Measurements from ENCODE around the gene LAMB4. TPM values are rescaled to one million over a fixed set of nuclear protein-coding genes. Genes with fewer than 3 reads are reported as not detected.

Gene LAMB4, protein sequence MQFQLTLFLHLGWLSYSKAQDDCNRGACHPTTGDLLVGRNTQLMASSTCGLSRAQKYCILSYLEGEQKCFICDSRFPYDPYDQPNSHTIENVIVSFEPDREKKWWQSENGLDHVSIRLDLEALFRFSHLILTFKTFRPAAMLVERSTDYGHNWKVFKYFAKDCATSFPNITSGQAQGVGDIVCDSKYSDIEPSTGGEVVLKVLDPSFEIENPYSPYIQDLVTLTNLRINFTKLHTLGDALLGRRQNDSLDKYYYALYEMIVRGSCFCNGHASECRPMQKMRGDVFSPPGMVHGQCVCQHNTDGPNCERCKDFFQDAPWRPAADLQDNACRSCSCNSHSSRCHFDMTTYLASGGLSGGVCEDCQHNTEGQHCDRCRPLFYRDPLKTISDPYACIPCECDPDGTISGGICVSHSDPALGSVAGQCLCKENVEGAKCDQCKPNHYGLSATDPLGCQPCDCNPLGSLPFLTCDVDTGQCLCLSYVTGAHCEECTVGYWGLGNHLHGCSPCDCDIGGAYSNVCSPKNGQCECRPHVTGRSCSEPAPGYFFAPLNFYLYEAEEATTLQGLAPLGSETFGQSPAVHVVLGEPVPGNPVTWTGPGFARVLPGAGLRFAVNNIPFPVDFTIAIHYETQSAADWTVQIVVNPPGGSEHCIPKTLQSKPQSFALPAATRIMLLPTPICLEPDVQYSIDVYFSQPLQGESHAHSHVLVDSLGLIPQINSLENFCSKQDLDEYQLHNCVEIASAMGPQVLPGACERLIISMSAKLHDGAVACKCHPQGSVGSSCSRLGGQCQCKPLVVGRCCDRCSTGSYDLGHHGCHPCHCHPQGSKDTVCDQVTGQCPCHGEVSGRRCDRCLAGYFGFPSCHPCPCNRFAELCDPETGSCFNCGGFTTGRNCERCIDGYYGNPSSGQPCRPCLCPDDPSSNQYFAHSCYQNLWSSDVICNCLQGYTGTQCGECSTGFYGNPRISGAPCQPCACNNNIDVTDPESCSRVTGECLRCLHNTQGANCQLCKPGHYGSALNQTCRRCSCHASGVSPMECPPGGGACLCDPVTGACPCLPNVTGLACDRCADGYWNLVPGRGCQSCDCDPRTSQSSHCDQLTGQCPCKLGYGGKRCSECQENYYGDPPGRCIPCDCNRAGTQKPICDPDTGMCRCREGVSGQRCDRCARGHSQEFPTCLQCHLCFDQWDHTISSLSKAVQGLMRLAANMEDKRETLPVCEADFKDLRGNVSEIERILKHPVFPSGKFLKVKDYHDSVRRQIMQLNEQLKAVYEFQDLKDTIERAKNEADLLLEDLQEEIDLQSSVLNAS (N-terminal part only)
- 0.16 and 0.20 TPM in 2 replicates for polyA plus RNA-seq (2011; rRNA removed)
- polyA minus RNA-seq (2011; rRNA and poly(A)+ RNA removed): not detected in 2 replicates

- no peak for TF ChIP-seq CTCF (IDR thresholded peaks at IDR 0.05; ENCODE audit: insufficient read depth, low read depth, low read length)
- H3K27me3 ChIP-seq (ENCODE audit: control insufficient read depth, insufficient read depth, low read length): no peaks in the 10 kb centered on the region
- CTCF ChIA-PET: interaction anchor here (0.7 to 3.8 kb wide), 4 partner anchors 9 to 112 kb away, joined by 3 to 17 read pairs (median 8); no protein-coding TSS in a partner anchor
- POLR2A ChIA-PET: no interaction called here
- no peaks in the 10 kb centered on the region for H3K36me3 ChIP-seq (ENCODE audit: control insufficient read depth, insufficient read depth, low read length)
- H3K4me3 ChIP-seq (ENCODE audit: low read depth, low read length): no peak within 1 kb of the TSS
- no peak for DNase-seq (ENCODE audit: low read depth)
Measured at GRCh38 chr7:108130261-108130660, at the start of gene LAMB4. TSS of gene LAMB4 (minus strand) at chr7:108130361. CDS start at chr7:108123164, 7,197 bp downstream.

DNA sequence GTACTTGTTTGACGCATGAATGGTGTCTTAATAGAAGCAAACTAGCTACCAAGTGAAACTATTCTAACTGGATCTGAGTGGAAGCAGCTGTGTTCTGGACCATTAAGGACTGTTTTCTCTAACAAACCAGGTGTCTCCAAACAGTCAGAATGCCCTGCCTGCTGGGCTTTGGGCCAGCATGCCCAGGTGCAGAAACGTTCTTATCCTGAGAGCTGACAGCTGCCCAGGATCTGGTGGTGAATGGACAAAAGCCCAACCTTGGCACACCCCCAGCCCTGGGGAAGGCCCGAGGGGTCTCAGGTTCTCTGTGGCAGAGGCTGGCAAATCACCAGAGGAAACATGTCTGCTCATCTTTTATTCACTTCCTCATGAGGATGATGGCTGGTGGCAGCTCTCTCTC lies 48.2 kb upstream of the LAMB4 start:
- TF ChIP-seq CTCF (IDR thresholded peaks at IDR 0.05; ENCODE audit: insufficient read depth, low read depth, low read length): no peak
- no peak overlapping the region for H3K4me3 ChIP-seq (ENCODE audit: low read depth, low read length)
- H3K36me3 ChIP-seq (ENCODE audit: control insufficient read depth, insufficient read depth, low read length): no peaks in the 10 kb centered on the region
- DNase-seq (ENCODE audit: low read depth): no peak
- CTCF ChIA-PET: interaction anchor here (0.9 to 2.1 kb wide), 3 partner anchors 290 to 346 kb away, joined by 3 to 10 read pairs (median 3); no protein-coding TSS in a partner anchor
- H3K27me3 ChIP-seq (ENCODE audit: control insufficient read depth, insufficient read depth, low read length): peaks cover 4% of the 10 kb centered on the region; the same call in 1 of the 2 replicates
- POLR2A ChIA-PET: no interaction called here

GRCh38 chr7:108171164-108171563 lies 41.0 kb upstream of the LAMB4 start:
- no peak for TF ChIP-seq CTCF (IDR thresholded peaks at IDR 0.05; ENCODE audit: insufficient read depth, low read depth, low read length)
- no peak for DNase-seq (ENCODE audit: low read depth)
- Histone ChIP-seq H3K27me3 (ENCODE audit: control insufficient read depth, insufficient read depth, low read length) (peaks cover 2% of the 10 kb centered on the region; the same call in 1 of the 2 replicates), H3K4me3 (ENCODE audit: low read depth, low read length) (no peak overlapping the region), H3K36me3 (ENCODE audit: control insufficient read depth, insufficient read depth, low read length) (no peaks in the 10 kb centered on the region)
- ChIA-PET CTCF (interaction anchor here (1.2 kb wide), 1 partner anchor 326 kb away, joined by 6 read pairs; no protein-coding TSS in a partner anchor), POLR2A (interaction anchor here (0.7 kb wide), 1 partner anchor 282 kb away, joined by 3 read pairs; no protein-coding TSS in a partner anchor)

DNA sequence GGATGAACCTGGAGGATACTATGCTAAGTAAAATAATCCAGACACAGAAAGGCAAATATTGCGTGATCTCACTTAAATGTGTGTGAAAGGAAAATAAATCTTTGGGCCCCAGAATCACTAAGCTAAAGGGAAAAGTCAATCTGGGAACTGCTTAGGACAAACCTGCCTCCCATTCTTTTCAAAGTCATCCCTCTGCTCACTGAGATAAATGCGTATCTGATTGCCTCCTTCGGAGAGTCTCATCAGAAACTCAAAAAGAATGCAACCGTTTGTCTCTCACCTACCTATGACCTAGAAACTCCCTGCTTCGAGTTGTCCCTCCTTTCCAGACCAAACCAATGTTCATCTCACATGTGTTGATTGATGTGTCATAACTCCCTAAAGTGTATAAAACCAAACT lies 40.1 kb upstream of the LAMB4 start:
- TF ChIP-seq CTCF (IDR thresholded peaks at IDR 0.05; ENCODE audit: insufficient read depth, low read depth, low read length): no peak
- H3K4me3 ChIP-seq (ENCODE audit: low read depth, low read length): no peak overlapping the region
- H3K27me3 ChIP-seq (ENCODE audit: control insufficient read depth, insufficient read depth, low read length): peaks cover 2% of the 10 kb centered on the region; the same call in 1 of the 2 replicates
- DNase-seq (ENCODE audit: low read depth): no peak
- ChIA-PET CTCF (no interaction called here), POLR2A (no interaction called here)
- H3K36me3 ChIP-seq (ENCODE audit: control insufficient read depth, insufficient read depth, low read length): no peaks in the 10 kb centered on the region
